Ectodermal cell (in vitro differentiated cells): ENCODE results near the gene MRNIP.

Source experiments
- H3K27ac ChIP-seq: 2 replicates; pipeline ENCODE4 v1.7.0; 2013; ENCODE audit warnings: mild to moderate bottlenecking, low read depth, low read length; ENCODE audit not compliant: insufficient read depth, poor library complexity, severe bottlenecking
- H3K27me3 ChIP-seq: 2 replicates; pipeline ENCODE4 v1.7.0; 2013; ENCODE audit warnings: mild to moderate bottlenecking, low read length; ENCODE audit not compliant: insufficient read depth, control insufficient read depth, poor library complexity, severe bottlenecking
- H3K36me3 ChIP-seq: one replicate; pipeline ENCODE4 v1.7.0; 2013; ENCODE audit warnings: low read length; ENCODE audit not compliant: control insufficient read depth, insufficient read depth
- H3K4me1 ChIP-seq: one replicate; pipeline ENCODE4 v1.7.0; 2013; ENCODE audit warnings: low read length; ENCODE audit not compliant: control insufficient read depth, insufficient read depth
- H3K4me3 ChIP-seq: 2 replicates; pipeline ENCODE4 v1.7.0; 2013; ENCODE audit warnings: low read depth, low read length, control low read depth; ENCODE audit not compliant: insufficient read depth
- H3K9me3 ChIP-seq: 2 replicates; pipeline ENCODE4 v1.7.0; 2013; ENCODE audit warnings: mild to moderate bottlenecking, low read length, moderate library complexity; ENCODE audit not compliant: control insufficient read depth
- WGBS, 2 experiments: methylation state at CpG; one replicate each; pipeline ENCODE4 v1.1.7; 2013; ENCODE audit warnings: missing lambda C conversion rate in 2 of 2; 5-methylcytosine and 5-hydroxymethylcytosine counted together

The MRNIP gene

GRCh38 chr5:179833056-179833708, 25.4 kb downstream of the MRNIP start:
- no peaks in the 10 kb centered on the region for H3K9me3 ChIP-seq
- no peaks in the 10 kb centered on the region for H3K4me1 ChIP-seq
- H3K27me3 ChIP-seq, result no peaks in the 10 kb centered on the region
- H3K4me3 ChIP-seq, result no peak overlapping the region
- peaks cover 58% of the 10 kb centered on the region for H3K36me3 ChIP-seq
- 91 to 92% methylated on average over 23 of the region's 23 CpGs for WGBS, 2 experiments
- H3K27ac ChIP-seq, result no peak overlapping the region

- no peak overlapping the region for H3K4me3 ChIP-seq
- WGBS, 2 experiments, result 95 to 96% methylated on average over 20 of the region's 20 CpGs
- no peaks in the 10 kb centered on the region for H3K4me1 ChIP-seq
- no peak overlapping the region for H3K27ac ChIP-seq
- H3K9me3 ChIP-seq, result no peaks in the 10 kb centered on the region
- H3K27me3 ChIP-seq, result no peaks in the 10 kb centered on the region
- peaks cover 49% of the 10 kb centered on the region for H3K36me3 ChIP-seq
These were observed 26.4 kb downstream of the MRNIP start for GRCh38 chr5:179832039-179832745.

GRCh38 chr5:179830818-179831468, 27.7 kb downstream of the MRNIP start:
- H3K36me3 ChIP-seq, result peaks cover 39% of the 10 kb centered on the region
- 95 to 97% methylated on average over 7 of the region's 7 CpGs for WGBS, 2 experiments

GRCh38 chr5:179829732-179830435, 28.7 kb downstream of the MRNIP start:
- H3K36me3 ChIP-seq, result peaks cover 45% of the 10 kb centered on the region
- 90 to 94% methylated on average over 7 of the region's 7 CpGs for WGBS, 2 experiments

More at GRCh38 chr5:179830818-179831468, 27.7 kb downstream of the MRNIP start:
- no peaks in the 10 kb centered on the region for H3K27me3 ChIP-seq
- H3K4me3 ChIP-seq, result no peak overlapping the region
- H3K4me1 ChIP-seq, result no peaks in the 10 kb centered on the region
- H3K9me3 ChIP-seq, result no peaks in the 10 kb centered on the region
- H3K27ac ChIP-seq, result no peak overlapping the region

GRCh38 chr5:179828756-179829421, 29.7 kb downstream of the MRNIP start:
- Histone ChIP-seq H3K27ac (no peak overlapping the region), H3K4me3 (no peak overlapping the region), H3K27me3 (no peaks in the 10 kb centered on the region), H3K4me1 (no peaks in the 10 kb centered on the region), H3K9me3 (no peaks in the 10 kb centered on the region), H3K36me3 (peaks cover 42% of the 10 kb centered on the region)
- WGBS, 2 experiments, result 69 to 74% methylated on average over 3 of the region's 3 CpGs

More at GRCh38 chr5:179829732-179830435, 28.7 kb downstream of the MRNIP start:
- no peaks in the 10 kb centered on the region for H3K9me3 ChIP-seq
- H3K27me3 ChIP-seq, result no peaks in the 10 kb centered on the region
- H3K27ac ChIP-seq, result no peak overlapping the region
- H3K4me1 ChIP-seq, result no peaks in the 10 kb centered on the region
- no peak overlapping the region for H3K4me3 ChIP-seq

- Histone ChIP-seq H3K27ac (no peak overlapping the region), H3K4me1 (peaks cover 2% of the 10 kb centered on the region), H3K9me3 (no peaks in the 10 kb centered on the region), H3K4me3 (no peak overlapping the region), H3K36me3 (peaks cover 30% of the 10 kb centered on the region), H3K27me3 (no peaks in the 10 kb centered on the region)
- WGBS, 2 experiments, result 78 to 81% methylated on average over 9 of the region's 9 CpGs
These were observed 30.9 kb downstream of the MRNIP start for GRCh38 chr5:179827680-179828079.

- H3K27ac ChIP-seq, result no peak overlapping the region
- 94% methylated on average over 13 of the region's 13 CpGs for WGBS, 2 experiments
- H3K27me3 ChIP-seq, result no peaks in the 10 kb centered on the region
- peaks cover 24% of the 10 kb centered on the region for H3K36me3 ChIP-seq
- H3K4me3 ChIP-seq, result no peak overlapping the region
- peaks cover 12% of the 10 kb centered on the region for H3K4me1 ChIP-seq
- H3K9me3 ChIP-seq, result no peaks in the 10 kb centered on the region
These were observed 32.9 kb downstream of the MRNIP start for GRCh38 chr5:179825655-179826182.

GRCh38 chr5:179824745-179825112, 33.9 kb downstream of the MRNIP start:
- Histone ChIP-seq H3K36me3 (peaks cover 14% of the 10 kb centered on the region), H3K9me3 (no peaks in the 10 kb centered on the region)

GRCh38 chr5:179823937-179824744, 34.5 kb downstream of the MRNIP start:
- no peaks in the 10 kb centered on the region for H3K9me3 ChIP-seq
- no peak overlapping the region for H3K27ac ChIP-seq
- H3K4me1 ChIP-seq, result peaks cover 18% of the 10 kb centered on the region
- H3K27me3 ChIP-seq, result peaks cover 5% of the 10 kb centered on the region
- H3K4me3 ChIP-seq, result no peak overlapping the region
- 96% methylated on average over 22 of the region's 22 CpGs for WGBS, 2 experiments
- peaks cover 12% of the 10 kb centered on the region for H3K36me3 ChIP-seq

More at GRCh38 chr5:179824745-179825112, 33.9 kb downstream of the MRNIP start:
- Histone ChIP-seq H3K27me3 (no peaks in the 10 kb centered on the region), H3K4me3 (no peak overlapping the region), H3K4me1 (peaks cover 14% of the 10 kb centered on the region), H3K27ac (no peak overlapping the region)
- 96 to 97% methylated on average over 3 of the region's 3 CpGs for WGBS, 2 experiments
